A673 (cell line): ENCODE data around the gene CACNA2D3. TPM values are rescaled to one million over a fixed set of nuclear protein-coding genes. Genes with fewer than 3 reads are reported as not detected.

ENCODE experiments used
- BruUV-seq: library from RNA; stranded (reverse); fragments of 400-500 nt; replicated peaks from 2 replicates; lab custom pipeline; 2021; lab: Mats Ljungman, UMichigan
- CTCF ChIA-PET: fragments of 300-600 bp; sonication (Branson Sonifier 250); formaldehyde crosslinking; loops from one replicate; lab custom pipeline; 2022; ENCODE audit warnings: antibody characterized with exemption; lab: Charles Lee
- POLR2A ChIA-PET: fragments of 300-600 bp; sonication (Branson Sonifier 250); formaldehyde crosslinking; loops from one replicate; lab custom pipeline; 2022; ENCODE audit warnings: antibody characterized with exemption; ENCODE audit not compliant: low non-redundant PET; lab: Charles Lee
- DNase-seq: peaks from one replicate; pipeline ENCODE4 v3.0.0-alpha.2; 2015; ENCODE audit warnings: low spot score
- H3K27ac ChIP-seq: fragments of 200-600 bp; sonication (generic); 2 replicates; pipeline ENCODE4 v1.5.1; 2016; ENCODE audit warnings: mixed run types, low read depth, mild to moderate bottlenecking, mixed read lengths, antibody characterized with exemption, low read length; ENCODE audit not compliant: poor library complexity, severe bottlenecking
- H3K27me3 ChIP-seq: fragments of 200-600 bp; sonication (generic); replicated peaks from 2 replicates; pipeline ENCODE4 v1.6.1; 2017; ENCODE audit warnings: mixed run types, low read depth, mild to moderate bottlenecking, mixed read lengths, antibody characterized with exemption, low read length; ENCODE audit not compliant: insufficient read depth, poor library complexity
- H3K36me3 ChIP-seq: fragments of 200-600 bp; sonication (generic); 2 replicates; pipeline ENCODE4 v1.6.1; 2016; ENCODE audit warnings: mixed run types, mild to moderate bottlenecking, mixed read lengths, antibody characterized with exemption, low read length; ENCODE audit not compliant: insufficient read depth, poor library complexity, severe bottlenecking
- H3K4me1 ChIP-seq: fragments of 200-600 bp; sonication (generic); 2 replicates; pipeline ENCODE4 v1.6.1; 2017; ENCODE audit warnings: mixed run types, mild to moderate bottlenecking, mixed read lengths, antibody characterized with exemption, low read length; ENCODE audit not compliant: insufficient read depth, poor library complexity, severe bottlenecking
- H3K4me3 ChIP-seq: fragments of 200-600 bp; sonication (generic); 2 replicates; pipeline ENCODE4 v1.5.1; 2016; ENCODE audit warnings: low read depth, mixed run types, mild to moderate bottlenecking, mixed read lengths, low read length; ENCODE audit not compliant: poor library complexity, severe bottlenecking
- H3K9me3 ChIP-seq: fragments of 200-600 bp; sonication (generic); 2 replicates; pipeline ENCODE4 v1.6.1; 2016; ENCODE audit warnings: mixed run types, low read depth, mild to moderate bottlenecking, mixed read lengths, antibody characterized with exemption, low read length; ENCODE audit not compliant: poor library complexity, severe bottlenecking
- EZH2 ChIP-seq: fragments of 200-600 bp; sonication (generic); IDR thresholded peaks from 2 replicates; pipeline ENCODE4 v1.6.1; 2017; ENCODE audit warnings: borderline replicate concordance, low read depth, mild to moderate bottlenecking, mixed read lengths, antibody characterized with exemption, low read length; ENCODE audit not compliant: poor library complexity, severe bottlenecking
- intact Hi-C: fragments of 100-400 bp; cut with micrococcal nuclease; formaldehyde crosslinking; loops from one replicate; pipeline ENCODE4 v1.10.0; 2022; ENCODE audit not compliant: unreplicated experiment
- total RNA-seq: library from RNA; stranded (reverse); gene quantifications from 2 replicates; pipeline ENCODE4 v1.2.3, GENCODE V29; 2021
- TF ChIP-seq, protein P1 (sequence below): fragments of 300-800, 200-600 bp; sonication (generic); conservative IDR thresholded peaks from 2 replicates; pipeline ENCODE4 v1.5.1; 2017; ENCODE audit warnings: low read depth, mild to moderate bottlenecking, antibody characterized with exemption, low read length, moderate library complexity, mixed read lengths

The CACNA2D3 gene
- total RNA-seq, 1 experiment from 2014 or later, result not detected

DNA sequence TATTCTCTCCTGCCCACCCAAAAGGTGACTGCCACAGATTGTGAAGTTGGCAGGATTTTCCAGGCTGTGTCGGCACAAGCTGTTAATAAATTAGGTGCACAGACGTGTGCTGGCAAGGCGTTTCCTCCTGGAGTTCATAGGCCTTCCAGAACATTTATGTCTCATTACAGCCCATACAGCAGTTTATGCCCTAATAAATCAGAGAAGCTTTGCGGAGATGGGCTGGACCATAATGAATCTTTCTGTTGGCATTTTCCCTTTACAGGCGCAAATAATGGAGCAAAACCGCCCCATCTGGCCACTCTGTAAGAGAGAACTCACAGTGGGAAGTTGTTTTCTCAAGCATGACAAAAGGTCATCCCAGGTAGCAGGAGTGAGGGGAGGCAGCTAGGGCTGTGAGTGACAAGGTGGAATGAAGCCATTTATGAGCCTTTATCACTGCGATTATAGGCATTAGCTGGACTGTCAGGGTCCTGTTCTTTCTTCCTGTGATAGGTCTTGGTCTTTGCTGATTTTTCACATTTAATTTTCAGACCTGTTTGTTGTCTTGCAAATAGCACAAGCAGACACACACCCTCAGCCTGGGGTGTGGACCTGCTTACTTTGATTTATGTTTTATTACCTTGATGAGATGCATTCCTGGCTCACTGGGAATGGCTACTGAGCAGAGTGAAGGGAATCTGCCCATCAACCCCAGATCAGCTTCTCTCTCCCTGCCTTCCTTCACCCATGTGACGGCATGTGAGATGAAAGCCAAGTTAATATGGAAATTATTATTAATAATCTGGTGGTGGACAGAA is 548.0 kb downstream of the CACNA2D3 start:
- ChIA-PET CTCF (no interaction called here), POLR2A (no interaction called here)

DNA sequence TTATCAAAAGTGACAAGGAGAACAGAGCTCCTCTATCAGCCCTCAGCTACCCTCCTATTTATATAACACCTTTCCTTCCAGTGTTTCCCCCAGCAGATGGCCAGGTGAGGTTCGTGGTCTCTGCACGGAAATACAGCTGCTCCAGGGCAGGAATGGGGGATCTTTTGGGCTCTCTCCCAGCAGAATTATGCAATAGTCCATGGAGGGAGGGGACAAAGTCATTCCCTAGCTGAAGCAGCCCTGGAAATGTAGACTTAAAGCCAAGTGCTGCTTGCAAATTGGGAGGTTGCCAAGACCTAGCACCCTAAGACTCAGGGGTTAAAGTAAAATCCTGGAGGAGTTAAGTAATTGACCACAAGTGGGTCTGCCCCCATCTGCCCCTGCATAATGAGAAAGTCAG is 549.2 kb downstream of the CACNA2D3 start:
- H3K4me1 ChIP-seq, result no peaks in the 10 kb centered on the region
- no peaks in the 10 kb centered on the region for H3K36me3 ChIP-seq
- TF ChIP-seq, protein P1, sequence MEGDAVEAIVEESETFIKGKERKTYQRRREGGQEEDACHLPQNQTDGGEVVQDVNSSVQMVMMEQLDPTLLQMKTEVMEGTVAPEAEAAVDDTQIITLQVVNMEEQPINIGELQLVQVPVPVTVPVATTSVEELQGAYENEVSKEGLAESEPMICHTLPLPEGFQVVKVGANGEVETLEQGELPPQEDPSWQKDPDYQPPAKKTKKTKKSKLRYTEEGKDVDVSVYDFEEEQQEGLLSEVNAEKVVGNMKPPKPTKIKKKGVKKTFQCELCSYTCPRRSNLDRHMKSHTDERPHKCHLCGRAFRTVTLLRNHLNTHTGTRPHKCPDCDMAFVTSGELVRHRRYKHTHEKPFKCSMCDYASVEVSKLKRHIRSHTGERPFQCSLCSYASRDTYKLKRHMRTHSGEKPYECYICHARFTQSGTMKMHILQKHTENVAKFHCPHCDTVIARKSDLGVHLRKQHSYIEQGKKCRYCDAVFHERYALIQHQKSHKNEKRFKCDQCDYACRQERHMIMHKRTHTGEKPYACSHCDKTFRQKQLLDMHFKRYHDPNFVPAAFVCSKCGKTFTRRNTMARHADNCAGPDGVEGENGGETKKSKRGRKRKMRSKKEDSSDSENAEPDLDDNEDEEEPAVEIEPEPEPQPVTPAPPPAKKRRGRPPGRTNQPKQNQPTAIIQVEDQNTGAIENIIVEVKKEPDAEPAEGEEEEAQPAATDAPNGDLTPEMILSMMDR, result no peak
- TF ChIP-seq EZH2, result no peak
- H3K9me3 ChIP-seq, result no peaks in the 10 kb centered on the region
- ChIA-PET CTCF (no interaction called here), POLR2A (no interaction called here)
- no TSS peak for BruUV-seq
- intact Hi-C loops, result no loop called here
- no peak overlapping the region for H3K27ac ChIP-seq
- H3K4me3 ChIP-seq, result no peak overlapping the region
- no peaks in the 10 kb centered on the region for H3K27me3 ChIP-seq
- no peak for DNase-seq

More for the DNA sequence above, 548.0 kb downstream of the CACNA2D3 start:
- Histone ChIP-seq H3K27me3 (no peaks in the 10 kb centered on the region), H3K36me3 (no peaks in the 10 kb centered on the region), H3K4me1 (no peaks in the 10 kb centered on the region), H3K4me3 (no peak overlapping the region), H3K27ac (no peak overlapping the region), H3K9me3 (no peaks in the 10 kb centered on the region)
- no peak for DNase-seq
- intact Hi-C loops, result no loop called here
- TF ChIP-seq EZH2, result no peak
- TF ChIP-seq, protein P1, result no peak
- BruUV-seq, result no TSS peak

DNA sequence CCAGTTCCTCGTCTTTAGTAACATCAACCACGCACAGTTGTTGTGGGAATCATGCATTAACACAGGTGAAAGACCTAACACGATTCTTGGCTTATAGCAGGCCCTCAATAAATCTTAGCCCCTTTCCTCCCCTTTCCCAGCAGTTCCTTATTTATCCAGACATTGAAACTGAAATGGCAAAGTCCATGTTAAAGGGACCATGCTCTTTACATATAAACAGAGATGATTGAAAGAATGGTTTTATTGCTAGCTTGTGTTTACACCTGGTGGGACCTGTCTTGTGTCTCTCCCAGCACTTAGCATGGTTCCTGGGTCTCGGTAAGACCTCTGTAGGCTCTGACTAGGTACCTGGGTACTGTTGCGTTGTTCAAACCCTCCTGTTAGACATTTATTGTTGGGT is 553.7 kb downstream of the CACNA2D3 start:
- POLR2A ChIA-PET, result no interaction called here
- H3K9me3 ChIP-seq, result no peaks in the 10 kb centered on the region
- CTCF ChIA-PET, result no interaction called here
- BruUV-seq, result no TSS peak
- H3K4me3 ChIP-seq, result no peak overlapping the region
- no peaks in the 10 kb centered on the region for H3K4me1 ChIP-seq
- H3K36me3 ChIP-seq, result no peaks in the 10 kb centered on the region
- no peaks in the 10 kb centered on the region for H3K27me3 ChIP-seq
- intact Hi-C loops, result no loop called here
- no peak for DNase-seq
- no peak overlapping the region for H3K27ac ChIP-seq
- TF ChIP-seq, protein P1, result no peak
- no peak for TF ChIP-seq EZH2
